ENCODE measurements around the gene P2RY8.

P2RY8 gene

GRCh38 chrX:1421433-1422134 lies 115.4 kb downstream of the P2RY8 start:
- Histone ChIP-seq H3K9me3 (peaks cover 8% of the 10 kb centered on the region), H3K27ac (no peak overlapping the region), H3K27me3 (no peaks in the 10 kb centered on the region), H3K4me3 (ENCODE audit: low read depth in 1 of 2, low read length in 1 of 2) (no peak overlapping the region), H3K36me3 (peaks cover 63% of the 10 kb centered on the region), H3K4me1 (ENCODE audit: control insufficient read depth in 1 of 2, insufficient read depth in 1 of 2, low read depth in 1 of 2, low read length in 1 of 2) (no peaks in the 10 kb centered on the region)
- TF ChIP-seq CTCF (IDR thresholded peaks at IDR 0.05), result no peak

- Histone ChIP-seq H3K4me3 (ENCODE audit: low read depth in 1 of 2, low read length in 1 of 2) (no peak overlapping the region), H3K27ac (no peak overlapping the region), H3K4me1 (ENCODE audit: control insufficient read depth in 1 of 2, insufficient read depth in 1 of 2, low read depth in 1 of 2, low read length in 1 of 2) (no peaks in the 10 kb centered on the region), H3K9me3 (peaks cover 8% of the 10 kb centered on the region), H3K27me3 (no peaks in the 10 kb centered on the region), H3K36me3 (peaks cover 56% of the 10 kb centered on the region)
- TF ChIP-seq CTCF (IDR thresholded peaks at IDR 0.05), result no peak
Observed at GRCh38 chrX:1420371-1420770, 116.6 kb downstream of the P2RY8 start.

GRCh38 chrX:1419545-1420355 lies 117.2 kb downstream of the P2RY8 start:
- Histone ChIP-seq H3K4me3 (ENCODE audit: low read depth in 1 of 2, low read length in 1 of 2) (no peak overlapping the region), H3K27ac (no peak overlapping the region), H3K36me3 (peaks cover 50% of the 10 kb centered on the region), H3K4me1 (ENCODE audit: control insufficient read depth in 1 of 2, insufficient read depth in 1 of 2, low read depth in 1 of 2, low read length in 1 of 2) (no peaks in the 10 kb centered on the region), H3K9me3 (peaks cover 8% of the 10 kb centered on the region), H3K27me3 (no peaks in the 10 kb centered on the region)
- no peak for TF ChIP-seq CTCF (IDR thresholded peaks at IDR 0.05)

- no peak for TF ChIP-seq CTCF (IDR thresholded peaks at IDR 0.05)
- Histone ChIP-seq H3K4me1 (ENCODE audit: control insufficient read depth in 1 of 2, insufficient read depth in 1 of 2, low read depth in 1 of 2, low read length in 1 of 2) (no peaks in the 10 kb centered on the region), H3K4me3 (ENCODE audit: low read depth in 1 of 2, low read length in 1 of 2) (no peak overlapping the region), H3K27ac (no peak overlapping the region), H3K27me3 (no peaks in the 10 kb centered on the region), H3K36me3 (peaks cover 54% of the 10 kb centered on the region), H3K9me3 (peaks cover 8% of the 10 kb centered on the region)
Observed at GRCh38 chrX:1418901-1419544, 118.0 kb downstream of the P2RY8 start.

GRCh38 chrX:1417921-1418771 lies 118.8 kb downstream of the P2RY8 start:
- Histone ChIP-seq H3K27me3 (no peaks in the 10 kb centered on the region), H3K27ac (no peak overlapping the region), H3K4me1 (ENCODE audit: control insufficient read depth in 1 of 2, insufficient read depth in 1 of 2, low read depth in 1 of 2, low read length in 1 of 2) (no peaks in the 10 kb centered on the region), H3K9me3 (peaks cover 8% of the 10 kb centered on the region), H3K36me3 (peaks cover 59% of the 10 kb centered on the region), H3K4me3 (ENCODE audit: low read depth in 1 of 2, low read length in 1 of 2) (no peak overlapping the region)
- TF ChIP-seq CTCF (IDR thresholded peaks at IDR 0.05), result no peak

Measured in neutrophil (primary cell).